ENCODE measurements around the gene CRPPA. TPM values are rescaled to one million over a fixed set of nuclear protein-coding genes. Genes with fewer than 3 reads are reported as not detected.

The CRPPA gene
- total and polyA plus RNA-seq, 10 of the 15 experiments (the other 5 are each of a cell fraction or from before 2014, with no cell fraction given), result not detected

GRCh38 chr7:16420649-16421332, 547 bp downstream of the CRPPA start (continued):
- no peak for TF ChIP-seq TCF3 (IDR thresholded peaks at IDR 0.05; ENCODE audit: borderline replicate concordance, insufficient read depth, low read depth, low read length)
- TF ChIP-seq E2F8 (IDR thresholded peaks at IDR 0.05; ENCODE audit: low read depth, partially characterized antibody), result no peak
- no peak for TF ChIP-seq DPF2 (IDR thresholded peaks at IDR 0.05)
- no peak for TF ChIP-seq MAX (IDR thresholded peaks at IDR 0.05; ENCODE audit: low read depth, low read length)
- TF ChIP-seq, protein P1, sequence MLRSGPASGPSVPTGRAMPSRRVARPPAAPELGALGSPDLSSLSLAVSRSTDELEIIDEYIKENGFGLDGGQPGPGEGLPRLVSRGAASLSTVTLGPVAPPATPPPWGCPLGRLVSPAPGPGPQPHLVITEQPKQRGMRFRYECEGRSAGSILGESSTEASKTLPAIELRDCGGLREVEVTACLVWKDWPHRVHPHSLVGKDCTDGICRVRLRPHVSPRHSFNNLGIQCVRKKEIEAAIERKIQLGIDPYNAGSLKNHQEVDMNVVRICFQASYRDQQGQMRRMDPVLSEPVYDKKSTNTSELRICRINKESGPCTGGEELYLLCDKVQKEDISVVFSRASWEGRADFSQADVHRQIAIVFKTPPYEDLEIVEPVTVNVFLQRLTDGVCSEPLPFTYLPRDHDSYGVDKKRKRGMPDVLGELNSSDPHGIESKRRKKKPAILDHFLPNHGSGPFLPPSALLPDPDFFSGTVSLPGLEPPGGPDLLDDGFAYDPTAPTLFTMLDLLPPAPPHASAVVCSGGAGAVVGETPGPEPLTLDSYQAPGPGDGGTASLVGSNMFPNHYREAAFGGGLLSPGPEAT (IDR thresholded peaks at IDR 0.05; ENCODE audit: low read depth), result no peak
- no peak for TF ChIP-seq MYB (IDR thresholded peaks at IDR 0.05; ENCODE audit: borderline replicate concordance, low read depth, low read length)

- H3K36me3 ChIP-seq (ENCODE audit: control insufficient read depth in 2 of 2, insufficient read depth in 2 of 2, low read length in 1 of 2), result no peaks in the 10 kb centered on the region
- intact Hi-C loops (cut with micrococcal nuclease; ENCODE audit: unreplicated experiment), result no loop called here
- POLR2A ChIA-PET, result no interaction called here
- DNase-seq (ENCODE audit: low read depth, low spot score), result no peak
- H3K9me3 ChIP-seq (replicated peaks; ENCODE audit: control insufficient read depth, insufficient read depth, low read length), result no peaks in the 10 kb centered on the region
- ATAC-seq, result no peak
- SMC1A ChIA-PET (ENCODE audit: uncharacterized antibody, unreplicated experiment), result no interaction called here
- H3K4me3 ChIP-seq, result no peak overlapping the region
- TF ChIP-seq ZNF384 (IDR thresholded peaks at IDR 0.05; ENCODE audit: borderline replicate concordance, low read depth, low read length) (peak; percentile 40; the same call in 1 of the 2 replicates), NFXL1 (IDR thresholded peaks at IDR 0.05; ENCODE audit: borderline replicate concordance) (no peak), CBX3 (IDR thresholded peaks at IDR 0.05; ENCODE audit: borderline replicate concordance, low read depth) (no peak)
- WGBS (ENCODE audit: insufficient coverage, insufficient replicate concordance, low lambda C conversion rate, missing lambda C conversion rate), result 0% methylated on average over 3 of the region's 3 CpGs
- H3K9ac ChIP-seq (ENCODE audit: control insufficient read depth, insufficient read depth, low read length), result no peak overlapping the region
- FAIRE-seq, result no peak
- peak overlapping the region; percentile 34; the same call in 1 of the 2 replicates for H2AFZ ChIP-seq (ENCODE audit: control insufficient read depth, low read depth, low read length)
- no peaks in the 10 kb centered on the region for H4K20me1 ChIP-seq (ENCODE audit: control insufficient read depth, insufficient read depth)
- peaks cover 4 to 6% of the 10 kb centered on the region in 2 experiments; a peak in 3 of 4 replicates for H3K27me3 ChIP-seq (replicated peaks in 1 of 2; ENCODE audit: control insufficient read depth in 2 of 2, insufficient read depth in 2 of 2, low read length in 1 of 2)
- no peaks in the 10 kb centered on the region for H3K79me2 ChIP-seq (ENCODE audit: control insufficient read depth, insufficient read depth, low read length)
- no peak overlapping the region for H3K4me2 ChIP-seq (ENCODE audit: control insufficient read depth, insufficient read depth)
- CTCF ChIA-PET, result no interaction called here
- no peaks in the 10 kb centered on the region for H3K4me1 ChIP-seq (ENCODE audit: control insufficient read depth, insufficient read depth, low read length)
- H3K27ac ChIP-seq (ENCODE audit: control insufficient read depth, insufficient read depth), result no peak overlapping the region
- RAD21 ChIA-PET (ENCODE audit: unreplicated experiment), result no interaction called here
- BruUV-seq (replicated peaks), result no TSS peak
- in situ Hi-C loops (cut with MboI), result no loop called here
Measured at GRCh38 chr7:16420329-16420648, 1.0 kb downstream of the CRPPA start.
